Uterus (tissue), 4 donors: ENCODE data around the gene TNS1. TPM values are rescaled to one million over a fixed set of nuclear protein-coding genes. Genes with fewer than 3 reads are reported as not detected.
A peak's percentile ranks its signal among the peaks of the same experiment; 100 is the strongest.

Source experiments
- DNase-seq, 2 donors: peaks; one replicate each; pipeline ENCODE4 v3.0.0-alpha.2; 2019 to 2020
- H3K27ac ChIP-seq, 2 donors: fragments of 200-600 bp; sonication (generic); 1 replicate in 1 of 2; 2 replicates in 1 of 2; pipeline ENCODE4 v1.5.1; 2016 to 2018
- H3K27me3 ChIP-seq, 2 donors: fragments of 200-600 bp; sonication (generic); one replicate each; pipeline ENCODE4 v1.5.1; 2018 to 2019; ENCODE audit warnings: control low read depth in 1 of 2
- H3K36me3 ChIP-seq, 2 donors: fragments of 200-600 bp; sonication (generic); one replicate each; pipeline ENCODE4 v1.5.1; 2019; ENCODE audit warnings: control low read depth in 1 of 2
- H3K4me1 ChIP-seq, 2 donors: fragments of 200-600 bp; sonication (generic); one replicate each; pipeline ENCODE4 v1.5.1; 2018 to 2019; ENCODE audit warnings: control low read depth in 1 of 2
- H3K4me3 ChIP-seq, 2 donors: fragments of 200-600 bp; sonication (generic); 1 replicate in 1 of 2; 2 replicates in 1 of 2; pipeline ENCODE4 v1.5.1; 2018 to 2019; ENCODE audit warnings: mild to moderate bottlenecking in 1 of 2
- H3K9me3 ChIP-seq, 2 donors: fragments of 200-600 bp; sonication (generic); one replicate each; pipeline ENCODE4 v1.5.1; 2019; ENCODE audit warnings: control low read depth in 1 of 2
- CTCF ChIP-seq, 4 experiments: fragments of 200-600 bp in 2 of 4; fragments of 450-650 bp in 2 of 4; sonication (generic) in 2 of 4; IDR thresholded peaks; one replicate each; pipeline ENCODE4 v1.5.1; 2016 to 2019; ENCODE audit warnings: antibody characterized with exemption in 4 of 4, mild to moderate bottlenecking in 2 of 4, moderate library complexity in 1 of 4
- POLR2A ChIP-seq, 2 donors: fragments of 450-650 bp; IDR thresholded peaks; one replicate each; pipeline ENCODE4 v1.6.1; 2016; ENCODE audit warnings: antibody characterized with exemption in 2 of 2, mild to moderate bottlenecking in 1 of 2, moderate library complexity in 1 of 2
- intact Hi-C: fragments of 100-400 bp; cut with DNase I; formaldehyde crosslinking; loops from one replicate; pipeline ENCODE4 v1.15.1; 2023; ENCODE audit warnings: low total_unique reads
- total RNA-seq, 4 donors: library from RNA; depleted of rRNA in 3 of 4; stranded (reverse); fragments of >200 nt in 3 of 4; gene quantifications; one replicate each; pipeline versions ENCODE4 v1.1.0 to v1.2.4, GENCODE V29; 2014 to 2023
- donor health status: DM: yes; HTN: yes; CAD: no.

TNS1 gene
- total RNA-seq, 4 donors from 2014 or later: 144 to 1,338 (median 313) TPM

- intact Hi-C loops: no loop called here
- TF ChIP-seq CTCF (IDR thresholded peaks at IDR 0.05): no peak
- no peak for TF ChIP-seq POLR2A (IDR thresholded peaks at IDR 0.05)
- no peaks in the 10 kb centered on the region for H3K27me3 ChIP-seq
- DNase-seq: no peak
- no peaks in the 10 kb centered on the region for H3K9me3 ChIP-seq
- no peaks in the 10 kb centered on the region for H3K36me3 ChIP-seq
- H3K27ac ChIP-seq: no peak overlapping the region
- H3K4me1 ChIP-seq: peaks cover 3 to 7% of the 10 kb centered on the region in 2 donors
- no peak overlapping the region for H3K4me3 ChIP-seq
Observed at GRCh38 chr2:217832987-217833386, 169.8 kb downstream of the TNS1 start.

- H3K9me3 ChIP-seq: no peaks in the 10 kb centered on the region
- H3K27ac ChIP-seq: peak overlapping the region in 1 of 2 donors; percentile 45
- TF ChIP-seq POLR2A (IDR thresholded peaks at IDR 0.05) (no peak), CTCF (IDR thresholded peaks at IDR 0.05) (no peak)
- H3K36me3 ChIP-seq: no peaks in the 10 kb centered on the region
- peaks cover 7 to 11% of the 10 kb centered on the region in 2 donors for H3K4me1 ChIP-seq
- intact Hi-C loops: no loop called here
- DNase-seq: no peak
- no peak overlapping the region for H3K4me3 ChIP-seq
- no peaks in the 10 kb centered on the region for H3K27me3 ChIP-seq
Observed at GRCh38 chr2:217832115-217832514, 170.7 kb downstream of the TNS1 start.

- DNase-seq: no peak
- Histone ChIP-seq H3K4me3 (no peak overlapping the region), H3K4me1 (peaks cover 7 to 11% of the 10 kb centered on the region in 2 donors), H3K36me3 (no peaks in the 10 kb centered on the region), H3K27ac (peak overlapping the region in 1 of 2 donors; percentile 45), H3K27me3 (no peaks in the 10 kb centered on the region), H3K9me3 (no peaks in the 10 kb centered on the region)
- TF ChIP-seq POLR2A (IDR thresholded peaks at IDR 0.05): no peak
- no peak for TF ChIP-seq CTCF (IDR thresholded peaks at IDR 0.05)
- intact Hi-C loops: no loop called here
Observed at GRCh38 chr2:217831306-217831705, 171.5 kb downstream of the TNS1 start.

GRCh38 chr2:217830807-217831206 is 172.0 kb downstream of the TNS1 start:
- Histone ChIP-seq H3K27me3 (no peaks in the 10 kb centered on the region), H3K27ac (peak overlapping the region in 1 of 2 donors; percentile 45), H3K4me1 (peaks cover 4 to 11% of the 10 kb centered on the region in 2 donors), H3K36me3 (no peaks in the 10 kb centered on the region), H3K4me3 (no peak overlapping the region), H3K9me3 (no peaks in the 10 kb centered on the region)
- TF ChIP-seq CTCF (IDR thresholded peaks at IDR 0.05): no peak
- no peak for TF ChIP-seq POLR2A (IDR thresholded peaks at IDR 0.05)
- no peak for DNase-seq
- intact Hi-C loops: no loop called here

- H3K9me3 ChIP-seq: no peaks in the 10 kb centered on the region
- intact Hi-C loops: no loop called here
- no peak overlapping the region for H3K27ac ChIP-seq
- H3K27me3 ChIP-seq: no peaks in the 10 kb centered on the region
- no peaks in the 10 kb centered on the region for H3K36me3 ChIP-seq
- TF ChIP-seq CTCF (IDR thresholded peaks at IDR 0.05) (no peak), POLR2A (IDR thresholded peaks at IDR 0.05) (no peak)
- peaks cover 4 to 11% of the 10 kb centered on the region in 2 donors for H3K4me1 ChIP-seq
- no peak overlapping the region for H3K4me3 ChIP-seq
- DNase-seq: no peak
Observed at GRCh38 chr2:217830061-217830460, 172.7 kb downstream of the TNS1 start.
